Karpas-422 (cell line): Measurements from ENCODE around the gene P2RX1. TPM values are rescaled to one million over a fixed set of nuclear protein-coding genes. Genes with fewer than 3 reads are reported as not detected.

Experiments used
- DNase-seq: peaks from one replicate; pipeline ENCODE4 v3.0.0-alpha.2; 2015
- H2AFZ ChIP-seq: fragments of 200-600 bp; sonication (generic); 2 replicates; pipeline ENCODE4 v1.6.1; 2014; ENCODE audit warnings: antibody characterized with exemption, low read length, mixed read lengths
- H3K27ac ChIP-seq: fragments of 200-600 bp; sonication (generic); 2 replicates; pipeline ENCODE4 v1.5.1; 2014; ENCODE audit warnings: mild to moderate bottlenecking, low read length, moderate library complexity
- H3K27me3 ChIP-seq: fragments of 200-600 bp; sonication (generic); 2 replicates; pipeline ENCODE4 v1.6.1; 2014; ENCODE audit warnings: low read length, mixed read lengths
- H3K36me3 ChIP-seq: fragments of 200-600 bp; sonication (generic); 2 replicates; pipeline ENCODE4 v1.6.1; 2014; ENCODE audit warnings: low read length, mixed read lengths; ENCODE audit not compliant: insufficient read depth
- H3K4me1 ChIP-seq: fragments of 200-600 bp; sonication (generic); 2 replicates; pipeline ENCODE4 v1.6.1; 2014; ENCODE audit warnings: mild to moderate bottlenecking, low read length, mixed read lengths
- H3K4me2 ChIP-seq: fragments of 200-600 bp; sonication (generic); 2 replicates; pipeline ENCODE4 v1.6.1; 2014; ENCODE audit warnings: low read length, low read depth, mild to moderate bottlenecking; ENCODE audit not compliant: poor library complexity, severe bottlenecking
- H3K4me3 ChIP-seq: fragments of 200-600 bp; sonication (generic); 2 replicates; pipeline ENCODE4 v1.5.1; 2014; ENCODE audit warnings: mild to moderate bottlenecking, antibody characterized with exemption, low read length, mixed read lengths
- H3K79me2 ChIP-seq: fragments of 200-600 bp; sonication (generic); 2 replicates; pipeline ENCODE4 v1.6.1; 2014; ENCODE audit warnings: mild to moderate bottlenecking, low read length, mixed read lengths
- H3K9ac ChIP-seq: fragments of 200-600 bp; sonication (generic); 2 replicates; pipeline ENCODE4 v1.6.0; 2014; ENCODE audit warnings: low read length
- H3K9me2 ChIP-seq: fragments of 200-600 bp; sonication (generic), shearing (Covaris generic); replicated peaks from 2 replicates; pipeline ENCODE4 v1.6.0; 2014; ENCODE audit warnings: mild to moderate bottlenecking, low read length, moderate library complexity; ENCODE audit not compliant: insufficient read depth
- H3K9me3 ChIP-seq: fragments of 300-700, 200-600 bp; sonication (generic); 2 replicates; pipeline ENCODE4 v1.6.1; 2014; ENCODE audit warnings: low read length, mixed read lengths
- H4K20me1 ChIP-seq: fragments of 200-600 bp; sonication (generic); 2 replicates; pipeline ENCODE4 v1.6.1; 2014; ENCODE audit warnings: mild to moderate bottlenecking, antibody characterized with exemption, low read length, low read depth; ENCODE audit not compliant: insufficient read depth
- total RNA-seq: library from RNA; depleted of rRNA; stranded (reverse); fragments of >200 nt; shearing (Covaris generic); gene quantifications from 2 replicates; pipeline ENCODE4 v1.2.3, GENCODE V29; 2014; ENCODE audit warnings: low replicate concordance

Gene P2RX1
- total RNA-seq, 1 experiment from 2014 or later, result not detected

- Histone ChIP-seq H3K4me3 (no peak overlapping the region), H2AFZ (no peak overlapping the region), H3K9me3 (no peaks in the 10 kb centered on the region), H3K36me3 (no peaks in the 10 kb centered on the region), H3K27me3 (no peaks in the 10 kb centered on the region), H3K4me2 (no peak overlapping the region), H3K9ac (no peak overlapping the region), H3K79me2 (no peaks in the 10 kb centered on the region), H3K9me2 (no peaks in the 10 kb centered on the region), H3K27ac (no peak overlapping the region), H4K20me1 (no peaks in the 10 kb centered on the region), H3K4me1 (peaks cover 12% of the 10 kb centered on the region)
- no peak for DNase-seq
These were observed 48.7 kb downstream of the P2RX1 start for GRCh38 chr17:3867606-3868005.

DNA sequence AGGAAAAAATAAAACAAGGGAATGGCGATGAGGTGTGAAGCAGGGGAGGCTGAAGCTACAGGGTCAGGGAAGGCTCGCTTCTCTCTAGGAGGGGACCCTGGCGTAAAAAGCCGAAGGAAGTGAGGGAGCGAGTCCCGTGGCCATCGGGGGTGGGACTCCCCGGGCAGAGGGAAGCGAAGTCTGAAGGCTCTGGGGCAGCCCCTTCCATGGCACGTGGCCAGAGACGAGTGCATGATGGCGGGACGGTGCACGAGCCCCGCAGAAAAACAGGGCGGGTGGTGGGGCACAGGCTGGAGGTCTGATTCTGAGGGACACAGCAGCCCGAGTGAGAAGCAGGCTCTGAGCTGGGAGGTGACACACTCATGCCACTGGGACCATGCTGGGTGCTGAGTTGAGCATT, 49.2 kb downstream of the P2RX1 start:
- no peaks in the 10 kb centered on the region for H3K9me2 ChIP-seq
- no peaks in the 10 kb centered on the region for H3K36me3 ChIP-seq
- no peak overlapping the region for H3K4me2 ChIP-seq
- no peak overlapping the region for H3K9ac ChIP-seq
- no peaks in the 10 kb centered on the region for H4K20me1 ChIP-seq
- peaks cover 12% of the 10 kb centered on the region for H3K4me1 ChIP-seq
- no peaks in the 10 kb centered on the region for H3K27me3 ChIP-seq
- no peaks in the 10 kb centered on the region for H3K79me2 ChIP-seq
- no peak overlapping the region for H3K4me3 ChIP-seq
- no peaks in the 10 kb centered on the region for H3K9me3 ChIP-seq
- H3K27ac ChIP-seq, result no peak overlapping the region
- no peak overlapping the region for H2AFZ ChIP-seq
- no peak for DNase-seq

GRCh38 chr17:3866276-3866675, 50.0 kb downstream of the P2RX1 start:
- no peak overlapping the region for H3K4me3 ChIP-seq
- H3K9ac ChIP-seq, result no peak overlapping the region
- H4K20me1 ChIP-seq, result no peaks in the 10 kb centered on the region
- no peak overlapping the region for H2AFZ ChIP-seq
- no peak for DNase-seq
- H3K27me3 ChIP-seq, result no peaks in the 10 kb centered on the region
- no peaks in the 10 kb centered on the region for H3K79me2 ChIP-seq
- H3K9me3 ChIP-seq, result no peaks in the 10 kb centered on the region
- H3K27ac ChIP-seq, result no peak overlapping the region
- H3K9me2 ChIP-seq, result no peaks in the 10 kb centered on the region
- H3K4me2 ChIP-seq, result no peak overlapping the region
- H3K4me1 ChIP-seq, result peaks cover 12% of the 10 kb centered on the region
- H3K36me3 ChIP-seq, result no peaks in the 10 kb centered on the region

GRCh38 chr17:3865176-3865575, 51.1 kb downstream of the P2RX1 start:
- H3K27ac ChIP-seq, result no peak overlapping the region
- H3K9me2 ChIP-seq, result no peaks in the 10 kb centered on the region
- no peak overlapping the region for H3K4me2 ChIP-seq
- H3K27me3 ChIP-seq, result no peaks in the 10 kb centered on the region
- peaks cover 12% of the 10 kb centered on the region for H3K4me1 ChIP-seq
- no peaks in the 10 kb centered on the region for H3K36me3 ChIP-seq
- H3K79me2 ChIP-seq, result no peaks in the 10 kb centered on the region
- H3K9ac ChIP-seq, result peak overlapping the region; percentile 6; the same call in 1 of the 2 replicates
- H4K20me1 ChIP-seq, result no peaks in the 10 kb centered on the region
- H2AFZ ChIP-seq, result no peak overlapping the region
- no peak overlapping the region for H3K4me3 ChIP-seq
- no peak for DNase-seq
- no peaks in the 10 kb centered on the region for H3K9me3 ChIP-seq

DNA sequence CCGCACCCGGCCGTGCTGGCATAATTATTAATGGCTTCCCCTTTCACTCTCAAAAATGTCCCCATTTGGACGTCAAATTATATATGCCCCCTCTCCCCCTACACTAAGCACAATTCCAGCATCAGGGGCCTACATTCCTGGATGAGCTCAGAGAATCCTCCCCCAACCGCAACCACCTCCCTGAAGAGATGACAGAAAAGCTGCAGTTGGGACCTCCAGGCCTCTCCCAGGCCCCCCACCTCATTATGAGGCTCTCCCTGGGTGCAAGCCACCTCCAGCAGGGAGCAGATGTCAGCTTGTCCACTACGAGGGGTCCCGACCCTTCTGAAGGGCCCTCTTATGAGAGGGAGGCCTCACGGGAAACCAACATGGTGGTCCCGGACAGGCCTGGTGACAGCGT, 51.7 kb downstream of the P2RX1 start:
- Histone ChIP-seq H3K79me2 (no peaks in the 10 kb centered on the region), H3K4me2 (no peak overlapping the region), H3K4me3 (no peak overlapping the region), H4K20me1 (no peaks in the 10 kb centered on the region), H3K36me3 (no peaks in the 10 kb centered on the region), H2AFZ (no peak overlapping the region), H3K27ac (no peak overlapping the region), H3K9me3 (no peaks in the 10 kb centered on the region), H3K27me3 (no peaks in the 10 kb centered on the region), H3K9me2 (no peaks in the 10 kb centered on the region), H3K4me1 (peaks cover 12% of the 10 kb centered on the region), H3K9ac (no peak overlapping the region)
- no peak for DNase-seq

DNA sequence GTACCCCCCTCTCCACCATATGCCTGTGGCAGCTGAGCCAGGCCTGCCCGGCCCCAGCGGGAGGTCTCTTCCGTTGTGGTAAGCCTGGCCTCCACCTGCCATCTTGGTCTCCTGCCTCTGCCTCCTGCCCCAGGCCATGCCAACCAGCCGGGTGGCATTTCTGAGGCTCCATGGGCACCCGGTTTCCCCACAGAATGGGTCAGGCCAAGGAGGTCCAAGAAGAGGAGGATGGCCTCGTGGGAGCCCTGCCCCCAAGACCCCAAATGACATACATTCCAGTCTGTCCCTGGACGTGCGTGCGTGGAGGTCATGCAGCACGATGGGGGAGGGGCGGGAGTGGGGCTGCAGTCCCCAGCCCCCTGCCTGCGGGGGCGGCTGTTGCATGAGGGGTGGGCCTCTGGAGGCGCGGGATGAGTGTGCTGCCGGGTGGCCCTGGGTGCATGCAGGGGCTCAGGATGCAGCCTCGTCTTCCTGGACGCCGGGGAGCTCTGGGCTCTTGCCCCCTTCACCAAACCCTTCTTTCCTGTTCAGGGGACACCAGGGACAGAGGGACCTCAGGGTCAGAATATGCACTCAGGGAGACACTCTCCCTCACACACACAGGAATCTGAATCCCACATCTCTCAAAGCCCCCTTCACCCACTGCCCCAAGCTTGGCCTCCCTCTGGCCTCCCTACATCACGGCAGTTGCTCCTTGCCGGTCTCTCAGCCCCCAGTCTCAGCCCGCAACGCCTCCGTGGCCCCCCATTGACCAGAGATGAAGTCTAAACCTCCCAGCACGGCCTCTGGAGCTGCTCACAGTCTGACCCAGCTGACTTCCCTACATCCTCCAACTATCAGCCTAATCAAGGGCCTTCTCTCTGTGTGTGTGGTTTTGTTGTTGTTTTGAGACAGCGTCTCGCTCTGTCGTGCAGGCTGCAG, 54.2 kb downstream of the P2RX1 start:
- Histone ChIP-seq H3K4me1 (peaks cover 12% of the 10 kb centered on the region), H3K79me2 (no peaks in the 10 kb centered on the region), H3K36me3 (no peaks in the 10 kb centered on the region), H3K9me2 (no peaks in the 10 kb centered on the region), H3K4me2 (no peak overlapping the region), H3K9me3 (no peaks in the 10 kb centered on the region), H3K27me3 (no peaks in the 10 kb centered on the region), H3K9ac (no peak overlapping the region), H3K4me3 (no peak overlapping the region), H3K27ac (no peak overlapping the region), H4K20me1 (no peaks in the 10 kb centered on the region), H2AFZ (no peak overlapping the region)
- no peak for DNase-seq

- no peaks in the 10 kb centered on the region for H3K9me2 ChIP-seq
- no peak overlapping the region for H2AFZ ChIP-seq
- H3K4me1 ChIP-seq, result peaks cover 12% of the 10 kb centered on the region
- no peaks in the 10 kb centered on the region for H4K20me1 ChIP-seq
- no peak overlapping the region for H3K4me3 ChIP-seq
- H3K27ac ChIP-seq, result no peak overlapping the region
- H3K36me3 ChIP-seq, result no peaks in the 10 kb centered on the region
- no peaks in the 10 kb centered on the region for H3K79me2 ChIP-seq
- no peak for DNase-seq
- H3K4me2 ChIP-seq, result no peak overlapping the region
- H3K9me3 ChIP-seq, result no peaks in the 10 kb centered on the region
- H3K9ac ChIP-seq, result no peak overlapping the region
- no peaks in the 10 kb centered on the region for H3K27me3 ChIP-seq
These were observed 55.1 kb downstream of the P2RX1 start for GRCh38 chr17:3860939-3861700.

DNA sequence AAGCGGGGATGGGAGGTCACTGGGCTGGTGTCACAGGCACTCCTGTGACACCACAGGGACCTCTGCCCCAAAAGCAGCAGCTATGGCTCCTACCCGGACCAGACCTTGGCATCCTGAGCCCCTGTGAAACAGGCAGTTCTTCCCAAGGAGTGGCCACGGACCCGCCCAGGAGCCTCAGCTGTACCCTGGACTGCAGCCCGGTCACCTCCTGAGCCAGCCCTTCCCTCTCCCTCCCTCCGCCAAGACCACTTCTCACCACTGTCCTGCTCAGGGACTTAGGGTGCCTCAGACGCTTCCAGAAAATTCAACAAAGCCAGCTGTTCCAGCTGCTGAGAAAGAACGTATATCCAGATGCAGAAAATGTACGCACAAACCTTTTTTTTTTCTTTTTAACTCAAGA, 56.3 kb downstream of the P2RX1 start:
- no peaks in the 10 kb centered on the region for H3K9me3 ChIP-seq
- H2AFZ ChIP-seq, result no peak overlapping the region
- H3K4me3 ChIP-seq, result no peak overlapping the region
- no peaks in the 10 kb centered on the region for H3K27me3 ChIP-seq
- no peak overlapping the region for H3K9ac ChIP-seq
- no peak overlapping the region for H3K4me2 ChIP-seq
- no peak for DNase-seq
- H3K36me3 ChIP-seq, result no peaks in the 10 kb centered on the region
- no peak overlapping the region for H3K27ac ChIP-seq
- H4K20me1 ChIP-seq, result no peaks in the 10 kb centered on the region
- peaks cover 4% of the 10 kb centered on the region for H3K4me1 ChIP-seq
- no peaks in the 10 kb centered on the region for H3K79me2 ChIP-seq
- H3K9me2 ChIP-seq, result no peaks in the 10 kb centered on the region
